K562 (cell line): Measurements from ENCODE around the gene RBM12. TPM values are rescaled to one million over a fixed set of nuclear protein-coding genes. Genes with fewer than 3 reads are reported as not detected.
A peak's percentile ranks its signal among the peaks of the same experiment; 100 is the strongest.

Experiments used
- ATF3 ChIP-seq, 2 experiments: fragments of 450-650 bp in 1 of 2; sonication (generic) in 1 of 2; formaldehyde crosslinking in 1 of 2; IDR thresholded peaks in 1 of 2; conservative IDR thresholded peaks in 1 of 2; 2 replicates each; pipeline versions ENCODE4 v1.6.1 to v1.8.1; 2016 to 2023; ENCODE audit warnings: mild to moderate bottlenecking in 2 of 2, moderate library complexity in 2 of 2, inconsistent platforms in 1 of 2, missing genetic modification reagents in 1 of 2
- BACH1 ChIP-seq: fragments of 200-800 bp; sonication (Bioruptor generic); IDR thresholded peaks from 2 replicates; pipeline ENCODE4 v1.6.1; 2016; ENCODE audit warnings: missing genetic modification characterization, missing compliant biosample characterization
- CBFA2T2 ChIP-seq: fragments of 450-650 bp; conservative IDR thresholded peaks from 2 replicates; pipeline ENCODE4 v1.6.1; 2017; ENCODE audit warnings: mild to moderate bottlenecking
- CBFA2T3 ChIP-seq: fragments of 450-650 bp; IDR thresholded peaks from 2 replicates; pipeline ENCODE4 v1.6.1; 2017
- CBX1 ChIP-seq: sonication (generic); IDR thresholded peaks from 2 replicates; pipeline ENCODE4 v1.6.1; 2016; ENCODE audit warnings: antibody characterized with exemption, low read depth, mild to moderate bottlenecking
- CEBPB ChIP-seq: fragments of 450-650 bp; IDR thresholded peaks from 2 replicates; pipeline ENCODE4 v1.6.1; 2016; ENCODE audit warnings: missing genetic modification characterization, missing compliant biosample characterization
- CREM ChIP-seq: IDR thresholded peaks from 2 replicates; pipeline ENCODE4 v1.6.1; 2014; ENCODE audit warnings: antibody characterized with exemption, low read depth
- DLX4 ChIP-seq: fragments of 250-450 bp; sonication (Bioruptor Pico); IDR thresholded peaks from 2 replicates; pipeline ENCODE4 v1.6.1; 2021; ENCODE audit warnings: mild to moderate bottlenecking
- E2F1 ChIP-seq: sonication (generic); formaldehyde crosslinking; IDR thresholded peaks from 2 replicates; pipeline ENCODE4 v1.8.1; 2023; ENCODE audit warnings: mild to moderate bottlenecking, missing genetic modification reagents, moderate library complexity
- EGR1 ChIP-seq: fragments of 450-650 bp; conservative IDR thresholded peaks from 2 replicates; pipeline ENCODE4 v1.6.1; 2017; ENCODE audit warnings: mild to moderate bottlenecking
- ELF4 ChIP-seq: fragments of 450-650 bp; formaldehyde crosslinking; IDR thresholded peaks from 2 replicates; pipeline ENCODE4 v1.4.0; 2022; ENCODE audit warnings: missing genetic modification characterization
- FUS ChIP-seq: fragments of 200-400 bp; formaldehyde crosslinking; optimal IDR thresholded peaks from 2 replicates; pipeline ENCODE3; 2017; ENCODE audit warnings: low read depth, low read length
- HMG20A ChIP-seq: fragments of 450-650 bp; formaldehyde crosslinking; conservative IDR thresholded peaks from 2 replicates; pipeline ENCODE4 v1.4.0; 2020; ENCODE audit warnings: mild to moderate bottlenecking, mixed read lengths
- IRF2 ChIP-seq: sonication (generic); formaldehyde crosslinking; IDR thresholded peaks from 2 replicates; pipeline ENCODE4 v1.8.1; 2022; ENCODE audit warnings: mild to moderate bottlenecking, missing genetic modification reagents
- KDM1A ChIP-seq, 2 experiments: fragments of 450-650 bp; IDR thresholded peaks; 2 replicates each; pipeline ENCODE4 v1.6.1; 2016; ENCODE audit warnings: mild to moderate bottlenecking in 2 of 2
- MECOM ChIP-seq: fragments of 250-450 bp; sonication (Bioruptor Pico); IDR thresholded peaks from 2 replicates; pipeline ENCODE4 v1.8.0; 2022; ENCODE audit warnings: inconsistent platforms
- POU5F1 ChIP-seq: fragments of 150-350 bp; IDR thresholded peaks from 2 replicates; pipeline ENCODE4 v1.6.1; 2014; ENCODE audit warnings: borderline replicate concordance, low read length, low read depth, mild to moderate bottlenecking; ENCODE audit not compliant: partially characterized antibody
- PTBP1 ChIP-seq: fragments of 200-400 bp; formaldehyde crosslinking; IDR thresholded peaks from 2 replicates; pipeline ENCODE4 v1.6.1; 2017; ENCODE audit warnings: low read depth, low read length
- RAD51 ChIP-seq: fragments of 450-650 bp; IDR thresholded peaks from 2 replicates; pipeline ENCODE4 v1.7.1; 2016; ENCODE audit warnings: low read depth, mild to moderate bottlenecking, borderline replicate concordance
- RBM34 ChIP-seq: fragments of 200-400 bp; formaldehyde crosslinking; IDR thresholded peaks from 2 replicates; pipeline ENCODE4 v1.6.1; 2018; ENCODE audit warnings: low read length, borderline replicate concordance; ENCODE audit not compliant: insufficient read depth
- RNF2 ChIP-seq: sonication (generic); IDR thresholded peaks from 2 replicates; pipeline ENCODE4 v1.6.1; 2016
- TAF7 ChIP-seq: fragments of 450-650 bp; IDR thresholded peaks from 2 replicates; pipeline ENCODE4 v1.6.1; 2016; ENCODE audit warnings: missing genetic modification characterization, missing compliant biosample characterization
- ZNF174 ChIP-seq: fragments of 250-450 bp; sonication (Bioruptor Pico); IDR thresholded peaks from 2 replicates; pipeline ENCODE4 v1.4.0; 2020; ENCODE audit warnings: mild to moderate bottlenecking
- ZNF197 ChIP-seq: fragments of 200-800 bp; sonication (Bioruptor generic); IDR thresholded peaks from 2 replicates; pipeline ENCODE4 v1.6.1; 2016; ENCODE audit warnings: low read depth, missing genetic modification characterization, missing compliant biosample characterization
- ZNF398 ChIP-seq: fragments of 250-450 bp; sonication (Bioruptor Pico); IDR thresholded peaks from 2 replicates; pipeline ENCODE4 v1.8.0; 2021; ENCODE audit warnings: moderate library complexity, mild to moderate bottlenecking, inconsistent platforms
- polyA plus RNA-seq, 8 experiments: library from polyadenylated mRNA; depleted of rRNA in 4 of 8; stranded (reverse) in 5 of 8; unstranded in 3 of 8; fragments of >200 nt; fragmentation: Nextera tagmentation in 2 of 8; fragmentation: Illumina TruSeq in 1 of 8; extraction: Ambion mirVana in 2 of 8; extraction: Trizol in 1 of 8; gene quantifications; 2 replicates each; pipeline versions ENCODE4 v1.2.1 to v1.2.3, GENCODE V29; 2011 to 2014; ENCODE audit warnings: inconsistent platforms in 1 of 8, missing spikeins in 1 of 8
- total RNA-seq, 7 experiments: library from RNA; depleted of rRNA in 6 of 7; stranded (reverse); fragments of >200 nt in 6 of 7; fragmentation: Illumina TruSeq in 2 of 7; extraction: Trizol in 2 of 7; gene quantifications; 2 replicates each; pipeline versions ENCODE4 v1.2.1 to v1.2.3, GENCODE V29; 2011 to 2021; ENCODE audit warnings: low replicate concordance in 1 of 7

RBM12 gene
- total and polyA plus RNA-seq, 9 of the 15 experiments (the other 6 are each of a cell fraction or from before 2014, with no cell fraction given): 5.0 to 162 (median 73.3) TPM

GRCh38 chr20:35600993-35601973, 63.4 kb downstream of the RBM12 start (continued):
- TF ChIP-seq ATF3 (IDR thresholded peaks at IDR 0.05) (no peak), ATF3 (CRISPR knock-in tag; conservative IDR thresholded peaks at IDR 0.05) (no peak), HMG20A (no peak), ELF4 (CRISPR knock-in tag) (no peak), FUS (peak; percentile 30), RBM34 (0 out of 2 replicates have a peak, but pooled peaks have one; percentile 28), ZNF174 (no peak), RNF2 (peak; percentile 95), MECOM (CRISPR knock-in tag) (no peak), BACH1 (tag) (no peak), CBX1 (0 out of 2 replicates have a peak, but pooled peaks have one; percentile 52), POU5F1 (no peak), KDM1A (IDR thresholded peaks at IDR 0.05) (no peak; a peak in 1 of 4 replicates), EGR1 (no peak), CEBPB (no peak), RAD51 (no peak), ZNF398 (CRISPR knock-in tag) (no peak), PTBP1 (0 out of 2 replicates have a peak, but pooled peaks have one; percentile 57), CREM (peak; percentile 85), TAF7 (tag) (no peak), IRF2 (CRISPR knock-in tag) (no peak), DLX4 (CRISPR knock-in tag) (no peak), CBFA2T3 (0 out of 2 replicates have a peak, but pooled peaks have one; percentile 11), E2F1 (CRISPR knock-in tag) (peak; percentile 79; the same call in 1 of the 2 replicates), CBFA2T2 (no peak), ZNF197 (CRISPR knock-in tag) (no peak)
